Glutamatergic neuron (in vitro differentiated cells): ENCODE results near the gene LDLRAD4. TPM values are rescaled to one million over a fixed set of nuclear protein-coding genes. Genes with fewer than 3 reads are reported as not detected.

Experiments
- DNase-seq: peaks from one replicate; pipeline ENCODE4 v3.0.0; 2022
- H3K27ac Mint-ChIP-seq: one replicate; pipeline ENCODE4 v1.8.0; 2020; ENCODE audit warnings: mild to moderate bottlenecking, mixed read lengths, inconsistent platforms; ENCODE audit not compliant: unreplicated experiment
- H3K27me3 Mint-ChIP-seq: one replicate; pipeline ENCODE4 v1.8.0; 2020; ENCODE audit warnings: mild to moderate bottlenecking, moderate library complexity, mixed read lengths, inconsistent platforms; ENCODE audit not compliant: unreplicated experiment
- H3K36me3 Mint-ChIP-seq: one replicate; pipeline ENCODE4 v1.8.0; 2020; ENCODE audit warnings: mild to moderate bottlenecking, mixed read lengths, inconsistent platforms; ENCODE audit not compliant: unreplicated experiment
- H3K4me1 Mint-ChIP-seq: one replicate; pipeline ENCODE4 v1.8.0; 2020; ENCODE audit warnings: mild to moderate bottlenecking, low read depth, mixed read lengths, inconsistent platforms; ENCODE audit not compliant: unreplicated experiment
- H3K4me3 Mint-ChIP-seq: one replicate; pipeline ENCODE4 v1.8.0; 2020; ENCODE audit warnings: mild to moderate bottlenecking, mixed read lengths, inconsistent platforms; ENCODE audit not compliant: unreplicated experiment
- H3K9me3 Mint-ChIP-seq: one replicate; pipeline ENCODE4 v1.8.0; 2020; ENCODE audit warnings: mild to moderate bottlenecking, moderate library complexity, mixed read lengths, inconsistent platforms; ENCODE audit not compliant: unreplicated experiment
- CTCF ChIP-seq: fragments of 200-600 bp; sonication (generic); IDR thresholded peaks from one replicate; pipeline ENCODE4 v1.5.0; 2021; ENCODE audit not compliant: partially characterized antibody, unreplicated experiment
- total RNA-seq: library from RNA; stranded (reverse); fragmentation: NEBNext Ultra II Directional; extraction: Animal tissue kit (Norgen Biotek cat#: 25700); gene quantifications from one replicate; pipeline ENCODE4 v1.2.1, GENCODE V29; 2021; ENCODE audit not compliant: unreplicated experiment

Gene LDLRAD4
- total RNA-seq, 1 donor from 2014 or later = 0.29 TPM

DNA sequence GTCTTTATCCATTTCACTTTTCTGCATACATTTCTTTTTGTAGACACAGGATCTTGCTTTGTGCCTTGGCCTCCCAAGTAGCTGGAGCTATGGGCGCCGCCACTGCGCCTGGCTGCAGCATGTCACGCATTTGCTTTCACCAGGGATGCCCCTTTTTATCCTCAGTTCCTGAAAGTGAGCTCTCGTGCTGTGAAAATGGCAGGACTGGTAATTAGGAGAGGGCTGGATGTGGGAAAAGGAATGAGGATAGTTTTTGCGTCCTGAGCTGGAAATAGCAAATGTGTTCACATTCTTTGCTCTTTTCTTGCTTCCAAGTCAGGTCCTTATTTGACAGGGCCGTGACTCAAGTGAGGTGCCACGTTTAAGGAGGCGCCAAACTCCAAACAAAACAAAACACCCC, 104.6 kb downstream of the LDLRAD4 start:
- no peak for DNase-seq

GRCh38 chr18:13324880-13325279, 106.3 kb downstream of the LDLRAD4 start:
- peaks cover 4% of the 10 kb centered on the region for H3K36me3 Mint-ChIP-seq
- no peak overlapping the region for H3K27ac Mint-ChIP-seq

More for the DNA sequence above, 104.6 kb downstream of the LDLRAD4 start:
- Mint-ChIP-seq H3K36me3 (peaks cover 3% of the 10 kb centered on the region), H3K4me3 (no peak overlapping the region), H3K4me1 (no peaks in the 10 kb centered on the region), H3K27me3 (no peaks in the 10 kb centered on the region), H3K27ac (no peak overlapping the region), H3K9me3 (peaks cover 6% of the 10 kb centered on the region)
- no peak for TF ChIP-seq CTCF

GRCh38 chr18:13328213-13328612, 109.7 kb downstream of the LDLRAD4 start:
- no peak for TF ChIP-seq CTCF
- H3K4me1 Mint-ChIP-seq = no peaks in the 10 kb centered on the region
- peaks cover 2% of the 10 kb centered on the region for H3K9me3 Mint-ChIP-seq
- H3K4me3 Mint-ChIP-seq = no peak overlapping the region
- peaks cover 4% of the 10 kb centered on the region for H3K36me3 Mint-ChIP-seq
- no peak for DNase-seq
- no peaks in the 10 kb centered on the region for H3K27me3 Mint-ChIP-seq
- no peak overlapping the region for H3K27ac Mint-ChIP-seq

More at GRCh38 chr18:13324880-13325279, 106.3 kb downstream of the LDLRAD4 start:
- H3K4me1 Mint-ChIP-seq = no peaks in the 10 kb centered on the region
- no peak for TF ChIP-seq CTCF
- no peak for DNase-seq
- H3K9me3 Mint-ChIP-seq = peaks cover 2% of the 10 kb centered on the region
- no peak overlapping the region for H3K4me3 Mint-ChIP-seq
- H3K27me3 Mint-ChIP-seq = no peaks in the 10 kb centered on the region

GRCh38 chr18:13330996-13331395, 112.4 kb downstream of the LDLRAD4 start:
- Mint-ChIP-seq H3K27ac (no peak overlapping the region), H3K36me3 (peaks cover 4% of the 10 kb centered on the region), H3K4me1 (no peaks in the 10 kb centered on the region), H3K27me3 (no peaks in the 10 kb centered on the region), H3K4me3 (no peak overlapping the region), H3K9me3 (peaks cover 3% of the 10 kb centered on the region)
- no peak for DNase-seq
- TF ChIP-seq CTCF = no peak

- Mint-ChIP-seq H3K4me3 (no peak overlapping the region), H3K9me3 (peaks cover 3% of the 10 kb centered on the region), H3K27me3 (no peaks in the 10 kb centered on the region), H3K36me3 (peaks cover 4% of the 10 kb centered on the region), H3K27ac (no peak overlapping the region), H3K4me1 (no peaks in the 10 kb centered on the region)
- no peak for TF ChIP-seq CTCF
- no peak for DNase-seq
These were observed 113.3 kb downstream of the LDLRAD4 start for GRCh38 chr18:13331846-13332245.
